WTC11 (cell line): Measurements from ENCODE around the gene INTS11. TPM values are rescaled to one million over a fixed set of nuclear protein-coding genes. Genes with fewer than 3 reads are reported as not detected.

Experiments used
- ATAC-seq: fragments of 200-7000 bp; cut with Tn5 transposase; 2 replicates; pipeline ENCODE4 v1.10.0; 2021; ENCODE audit warnings: mild to moderate bottlenecking, moderate library complexity
- CTCF ChIA-PET: fragments of 300-600 bp; sonication (Branson Sonifier 250); formaldehyde crosslinking; loops from one replicate; lab custom pipeline; 2021; ENCODE audit warnings: antibody characterized with exemption; lab: Charles Lee
- POLR2A ChIA-PET: fragments of 350-600 bp; sonication (Branson Sonifier 250); formaldehyde crosslinking; loops from one replicate; lab custom pipeline; 2021; ENCODE audit warnings: antibody characterized with exemption; lab: Charles Lee
- DNase-seq: peaks from one replicate; pipeline ENCODE4 v3.0.0; 2021; ENCODE audit warnings: low spot score
- H3K27ac Mint-ChIP-seq: 2 replicates; pipeline ENCODE4 v1.8.0; 2021; ENCODE audit warnings: mixed read lengths
- H3K27me3 Mint-ChIP-seq: 2 replicates; pipeline ENCODE4 v1.8.0; 2021; ENCODE audit warnings: low read depth, mild to moderate bottlenecking, moderate library complexity, mixed read lengths
- H3K36me3 Mint-ChIP-seq: 2 replicates; pipeline ENCODE4 v1.8.0; 2021; ENCODE audit warnings: mixed read lengths
- H3K4me1 Mint-ChIP-seq: 2 replicates; pipeline ENCODE4 v1.8.0; 2022; ENCODE audit warnings: mixed read lengths
- H3K4me3 Mint-ChIP-seq: 2 replicates; pipeline ENCODE4 v1.8.0; 2021; ENCODE audit warnings: mild to moderate bottlenecking, moderate library complexity, mixed read lengths
- H3K9me3 Mint-ChIP-seq: 2 replicates; pipeline ENCODE4 v1.8.0; 2021; ENCODE audit warnings: mixed read lengths
- EMX1 ChIP-seq: fragments of 250-450 bp; sonication (Bioruptor Pico); IDR thresholded peaks from 2 replicates; pipeline ENCODE4 v1.8.0; 2021; ENCODE audit warnings: mild to moderate bottlenecking
- FOXP1 ChIP-seq: sonication (generic); formaldehyde crosslinking; IDR thresholded peaks from 2 replicates; pipeline ENCODE4 v1.8.0; 2022; ENCODE audit warnings: missing genetic modification reagents, mild to moderate bottlenecking, moderate library complexity, borderline replicate concordance
- NR3C1 ChIP-seq: sonication (generic); formaldehyde crosslinking; conservative IDR thresholded peaks from 2 replicates; pipeline ENCODE4 v1.8.1; 2023; ENCODE audit warnings: low read depth, mild to moderate bottlenecking, missing genetic modification reagents
- SMAD3 ChIP-seq: sonication (generic); formaldehyde crosslinking; IDR thresholded peaks from 2 replicates; pipeline ENCODE4 v1.8.0; 2022; ENCODE audit warnings: missing genetic modification reagents, mild to moderate bottlenecking, borderline replicate concordance
- TCF7 ChIP-seq: sonication (generic); formaldehyde crosslinking; IDR thresholded peaks from 2 replicates; pipeline ENCODE4 v1.8.0; 2022; ENCODE audit warnings: mild to moderate bottlenecking, low read depth, missing genetic modification reagents, moderate library complexity
- TP53 ChIP-seq: sonication (generic); formaldehyde crosslinking; IDR thresholded peaks from 2 replicates; pipeline ENCODE4 v1.8.1; 2023; ENCODE audit warnings: mild to moderate bottlenecking, missing genetic modification reagents
- ZNF121 ChIP-seq: sonication (generic); formaldehyde crosslinking; IDR thresholded peaks from 2 replicates; pipeline ENCODE4 v1.8.0; 2023; ENCODE audit warnings: missing genetic modification reagents
- ZNF263 ChIP-seq: sonication (generic); formaldehyde crosslinking; IDR thresholded peaks from 2 replicates; pipeline ENCODE4 v1.8.1; 2022; ENCODE audit warnings: low read depth, mild to moderate bottlenecking, moderate library complexity, missing genetic modification reagents
- ZNF317 ChIP-seq: sonication (generic); formaldehyde crosslinking; IDR thresholded peaks from 2 replicates; pipeline ENCODE4 v1.8.1; 2023; ENCODE audit warnings: low read depth, mild to moderate bottlenecking, moderate library complexity, missing genetic modification reagents, borderline replicate concordance
- total RNA-seq: library from RNA; stranded (reverse); gene quantifications from 3 replicates; pipeline ENCODE4 v1.2.3, GENCODE V29; 2021
- TF ChIP-seq, protein P1 (sequence below): sonication (generic); formaldehyde crosslinking; IDR thresholded peaks from 2 replicates; pipeline ENCODE4 v1.8.0; 2022; ENCODE audit warnings: mild to moderate bottlenecking, missing genetic modification reagents
- TF ChIP-seq, protein P2 (sequence below): sonication (generic); formaldehyde crosslinking; IDR thresholded peaks from 2 replicates; pipeline ENCODE4 v1.8.0; 2022; ENCODE audit warnings: mild to moderate bottlenecking, missing genetic modification reagents
- TF ChIP-seq, protein P3 (sequence below): fragments of 250-450 bp; sonication (Bioruptor Pico); conservative IDR thresholded peaks from 2 replicates; pipeline ENCODE4 v1.9.0; 2021; ENCODE audit warnings: mild to moderate bottlenecking
- TF ChIP-seq, protein P4 (sequence below): sonication (generic); formaldehyde crosslinking; IDR thresholded peaks from 2 replicates; pipeline ENCODE4 v1.8.0; 2023; ENCODE audit warnings: missing genetic modification reagents, mild to moderate bottlenecking, borderline replicate concordance
- TF ChIP-seq, protein P5 (sequence below): fragments of 200-600 bp; IDR thresholded peaks from 2 replicates; pipeline ENCODE4 v1.8.0; 2022; ENCODE audit warnings: antibody characterized with exemption
- TF ChIP-seq, protein P6 (sequence below): sonication (generic); formaldehyde crosslinking; IDR thresholded peaks from 2 replicates; pipeline ENCODE4 v1.8.0; 2023; ENCODE audit warnings: mild to moderate bottlenecking, missing genetic modification reagents
- TF ChIP-seq, protein P7 (sequence below): fragments of 250-450 bp; sonication (Bioruptor Pico); IDR thresholded peaks from 2 replicates; pipeline ENCODE4 v1.9.0; 2021; ENCODE audit warnings: moderate library complexity, mild to moderate bottlenecking, inconsistent platforms, borderline replicate concordance
- TF ChIP-seq, protein P8 (sequence below): sonication (generic); formaldehyde crosslinking; IDR thresholded peaks from 2 replicates; pipeline ENCODE4 v1.8.1; 2022; ENCODE audit warnings: mild to moderate bottlenecking, moderate library complexity, missing genetic modification reagents

INTS11 gene
- total RNA-seq, 1 experiment from 2014 or later: 170 TPM

DNA sequence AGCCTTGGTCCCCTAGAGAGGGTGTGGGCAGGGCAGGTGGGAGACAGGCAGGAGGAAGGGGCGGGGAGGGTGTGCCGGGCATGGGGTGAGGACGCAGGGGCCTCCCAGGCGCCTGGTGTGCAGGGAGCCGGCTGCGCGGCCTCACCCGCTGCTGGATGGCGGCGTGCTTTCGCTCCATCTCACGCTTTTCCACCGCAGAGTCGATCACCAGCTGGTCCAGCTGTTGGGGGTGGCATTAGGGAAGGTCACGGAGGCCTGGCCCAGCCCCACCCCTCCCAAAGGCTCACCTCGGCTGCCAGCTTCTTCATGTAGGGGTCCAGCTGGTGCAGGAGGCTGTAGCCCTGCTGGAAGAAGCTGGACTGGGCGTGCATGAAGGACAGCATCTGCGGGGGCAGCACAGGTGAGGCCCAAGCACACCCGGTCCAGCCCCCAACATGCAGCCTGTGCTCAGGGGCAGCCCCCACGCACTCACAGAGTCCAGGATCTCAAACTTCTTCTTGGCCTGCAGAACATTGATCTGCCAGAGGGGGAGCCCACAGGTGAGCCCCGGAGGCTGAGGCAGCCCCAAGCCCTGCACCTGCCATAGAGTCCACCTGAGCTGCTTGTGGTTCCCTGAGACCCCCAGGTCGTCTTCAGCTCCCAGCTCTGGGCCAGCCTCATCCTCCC is 24.6 kb downstream of the INTS11 start:
- ChIA-PET POLR2A (interaction anchor here (0.6 kb wide), 1 partner anchor 62 kb away, joined by 4 read pairs; no protein-coding TSS in a partner anchor), CTCF (interaction anchor here (0.7 to 7.6 kb wide), 14 partner anchors 8 to 303 kb away, joined by 3 to 81 read pairs (median 4); partner anchors contain the start of gene UBE2J2)
- H3K4me3 Mint-ChIP-seq: no peak overlapping the region
- H3K27me3 Mint-ChIP-seq: no peaks in the 10 kb centered on the region
- ATAC-seq (peak; percentile 59), DNase-seq (peak; percentile 66)
- no peaks in the 10 kb centered on the region for H3K9me3 Mint-ChIP-seq
- H3K27ac Mint-ChIP-seq: no peak overlapping the region
- H3K4me1 Mint-ChIP-seq: peaks cover 3% of the 10 kb centered on the region; the same call in 1 of the 2 replicates
- TF ChIP-seq, protein P1, sequence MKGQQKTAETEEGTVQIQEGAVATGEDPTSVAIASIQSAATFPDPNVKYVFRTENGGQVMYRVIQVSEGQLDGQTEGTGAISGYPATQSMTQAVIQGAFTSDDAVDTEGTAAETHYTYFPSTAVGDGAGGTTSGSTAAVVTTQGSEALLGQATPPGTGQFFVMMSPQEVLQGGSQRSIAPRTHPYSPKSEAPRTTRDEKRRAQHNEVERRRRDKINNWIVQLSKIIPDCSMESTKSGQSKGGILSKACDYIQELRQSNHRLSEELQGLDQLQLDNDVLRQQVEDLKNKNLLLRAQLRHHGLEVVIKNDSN (CRISPR knock-in tag): no peak
- TF ChIP-seq ZNF263: no peak
- no peak for TF ChIP-seq ZNF317
- TF ChIP-seq, protein P2, sequence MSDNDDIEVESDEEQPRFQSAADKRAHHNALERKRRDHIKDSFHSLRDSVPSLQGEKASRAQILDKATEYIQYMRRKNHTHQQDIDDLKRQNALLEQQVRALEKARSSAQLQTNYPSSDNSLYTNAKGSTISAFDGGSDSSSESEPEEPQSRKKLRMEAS: no peak
- TF ChIP-seq EMX1: no peak
- TF ChIP-seq NR3C1 (CRISPR knock-in tag): no peak
- TF ChIP-seq, protein P3, sequence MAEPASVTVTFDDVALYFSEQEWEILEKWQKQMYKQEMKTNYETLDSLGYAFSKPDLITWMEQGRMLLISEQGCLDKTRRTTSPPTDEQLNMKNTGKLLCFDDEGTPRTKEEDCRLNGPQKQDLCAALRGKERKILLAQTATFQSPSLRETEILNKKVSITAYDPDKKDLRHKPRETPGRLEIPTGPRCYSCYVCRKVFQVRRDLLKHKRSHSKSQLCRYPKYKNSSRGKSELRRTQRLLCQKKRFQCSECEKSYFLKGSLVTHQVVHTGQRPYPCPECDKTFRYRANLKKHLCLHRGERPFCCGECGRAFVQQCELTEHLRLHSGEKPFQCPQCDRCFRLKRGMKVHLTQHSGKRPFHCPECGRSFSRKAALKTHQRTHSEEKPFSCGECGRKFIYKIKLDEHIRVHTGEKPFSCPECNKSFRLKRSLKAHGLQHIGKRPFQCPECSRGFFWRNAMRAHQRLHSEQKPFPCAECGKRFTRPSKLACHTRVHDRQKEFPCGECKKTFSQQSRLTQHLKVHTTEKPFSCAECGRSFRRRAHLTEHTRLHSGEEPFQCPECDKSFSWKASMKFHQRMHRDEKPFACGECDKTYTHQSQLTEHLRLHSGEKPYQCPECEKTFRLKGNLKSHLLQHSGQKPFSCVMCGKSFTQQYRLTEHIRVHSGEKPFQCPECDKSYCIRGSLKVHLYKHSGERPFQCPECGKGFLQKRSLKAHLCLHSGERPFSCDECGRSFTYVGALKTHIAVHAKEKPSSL (CRISPR knock-in tag): no peak
- TF ChIP-seq TP53 (CRISPR knock-in tag): no peak
- TF ChIP-seq FOXP1 (CRISPR knock-in tag): no peak
- TF ChIP-seq, protein P4, sequence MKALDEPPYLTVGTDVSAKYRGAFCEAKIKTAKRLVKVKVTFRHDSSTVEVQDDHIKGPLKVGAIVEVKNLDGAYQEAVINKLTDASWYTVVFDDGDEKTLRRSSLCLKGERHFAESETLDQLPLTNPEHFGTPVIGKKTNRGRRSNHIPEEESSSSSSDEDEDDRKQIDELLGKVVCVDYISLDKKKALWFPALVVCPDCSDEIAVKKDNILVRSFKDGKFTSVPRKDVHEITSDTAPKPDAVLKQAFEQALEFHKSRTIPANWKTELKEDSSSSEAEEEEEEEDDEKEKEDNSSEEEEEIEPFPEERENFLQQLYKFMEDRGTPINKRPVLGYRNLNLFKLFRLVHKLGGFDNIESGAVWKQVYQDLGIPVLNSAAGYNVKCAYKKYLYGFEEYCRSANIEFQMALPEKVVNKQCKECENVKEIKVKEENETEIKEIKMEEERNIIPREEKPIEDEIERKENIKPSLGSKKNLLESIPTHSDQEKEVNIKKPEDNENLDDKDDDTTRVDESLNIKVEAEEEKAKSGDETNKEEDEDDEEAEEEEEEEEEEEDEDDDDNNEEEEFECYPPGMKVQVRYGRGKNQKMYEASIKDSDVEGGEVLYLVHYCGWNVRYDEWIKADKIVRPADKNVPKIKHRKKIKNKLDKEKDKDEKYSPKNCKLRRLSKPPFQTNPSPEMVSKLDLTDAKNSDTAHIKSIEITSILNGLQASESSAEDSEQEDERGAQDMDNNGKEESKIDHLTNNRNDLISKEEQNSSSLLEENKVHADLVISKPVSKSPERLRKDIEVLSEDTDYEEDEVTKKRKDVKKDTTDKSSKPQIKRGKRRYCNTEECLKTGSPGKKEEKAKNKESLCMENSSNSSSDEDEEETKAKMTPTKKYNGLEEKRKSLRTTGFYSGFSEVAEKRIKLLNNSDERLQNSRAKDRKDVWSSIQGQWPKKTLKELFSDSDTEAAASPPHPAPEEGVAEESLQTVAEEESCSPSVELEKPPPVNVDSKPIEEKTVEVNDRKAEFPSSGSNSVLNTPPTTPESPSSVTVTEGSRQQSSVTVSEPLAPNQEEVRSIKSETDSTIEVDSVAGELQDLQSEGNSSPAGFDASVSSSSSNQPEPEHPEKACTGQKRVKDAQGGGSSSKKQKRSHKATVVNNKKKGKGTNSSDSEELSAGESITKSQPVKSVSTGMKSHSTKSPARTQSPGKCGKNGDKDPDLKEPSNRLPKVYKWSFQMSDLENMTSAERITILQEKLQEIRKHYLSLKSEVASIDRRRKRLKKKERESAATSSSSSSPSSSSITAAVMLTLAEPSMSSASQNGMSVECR (CRISPR knock-in tag): no peak
- TF ChIP-seq SMAD3 (CRISPR knock-in tag): no peak
- TF ChIP-seq, protein P5, sequence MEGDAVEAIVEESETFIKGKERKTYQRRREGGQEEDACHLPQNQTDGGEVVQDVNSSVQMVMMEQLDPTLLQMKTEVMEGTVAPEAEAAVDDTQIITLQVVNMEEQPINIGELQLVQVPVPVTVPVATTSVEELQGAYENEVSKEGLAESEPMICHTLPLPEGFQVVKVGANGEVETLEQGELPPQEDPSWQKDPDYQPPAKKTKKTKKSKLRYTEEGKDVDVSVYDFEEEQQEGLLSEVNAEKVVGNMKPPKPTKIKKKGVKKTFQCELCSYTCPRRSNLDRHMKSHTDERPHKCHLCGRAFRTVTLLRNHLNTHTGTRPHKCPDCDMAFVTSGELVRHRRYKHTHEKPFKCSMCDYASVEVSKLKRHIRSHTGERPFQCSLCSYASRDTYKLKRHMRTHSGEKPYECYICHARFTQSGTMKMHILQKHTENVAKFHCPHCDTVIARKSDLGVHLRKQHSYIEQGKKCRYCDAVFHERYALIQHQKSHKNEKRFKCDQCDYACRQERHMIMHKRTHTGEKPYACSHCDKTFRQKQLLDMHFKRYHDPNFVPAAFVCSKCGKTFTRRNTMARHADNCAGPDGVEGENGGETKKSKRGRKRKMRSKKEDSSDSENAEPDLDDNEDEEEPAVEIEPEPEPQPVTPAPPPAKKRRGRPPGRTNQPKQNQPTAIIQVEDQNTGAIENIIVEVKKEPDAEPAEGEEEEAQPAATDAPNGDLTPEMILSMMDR: no peak
- TF ChIP-seq, protein P6, sequence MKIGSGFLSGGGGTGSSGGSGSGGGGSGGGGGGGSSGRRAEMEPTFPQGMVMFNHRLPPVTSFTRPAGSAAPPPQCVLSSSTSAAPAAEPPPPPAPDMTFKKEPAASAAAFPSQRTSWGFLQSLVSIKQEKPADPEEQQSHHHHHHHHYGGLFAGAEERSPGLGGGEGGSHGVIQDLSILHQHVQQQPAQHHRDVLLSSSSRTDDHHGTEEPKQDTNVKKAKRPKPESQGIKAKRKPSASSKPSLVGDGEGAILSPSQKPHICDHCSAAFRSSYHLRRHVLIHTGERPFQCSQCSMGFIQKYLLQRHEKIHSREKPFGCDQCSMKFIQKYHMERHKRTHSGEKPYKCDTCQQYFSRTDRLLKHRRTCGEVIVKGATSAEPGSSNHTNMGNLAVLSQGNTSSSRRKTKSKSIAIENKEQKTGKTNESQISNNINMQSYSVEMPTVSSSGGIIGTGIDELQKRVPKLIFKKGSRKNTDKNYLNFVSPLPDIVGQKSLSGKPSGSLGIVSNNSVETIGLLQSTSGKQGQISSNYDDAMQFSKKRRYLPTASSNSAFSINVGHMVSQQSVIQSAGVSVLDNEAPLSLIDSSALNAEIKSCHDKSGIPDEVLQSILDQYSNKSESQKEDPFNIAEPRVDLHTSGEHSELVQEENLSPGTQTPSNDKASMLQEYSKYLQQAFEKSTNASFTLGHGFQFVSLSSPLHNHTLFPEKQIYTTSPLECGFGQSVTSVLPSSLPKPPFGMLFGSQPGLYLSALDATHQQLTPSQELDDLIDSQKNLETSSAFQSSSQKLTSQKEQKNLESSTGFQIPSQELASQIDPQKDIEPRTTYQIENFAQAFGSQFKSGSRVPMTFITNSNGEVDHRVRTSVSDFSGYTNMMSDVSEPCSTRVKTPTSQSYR (CRISPR knock-in tag): no peak
- TF ChIP-seq, protein P7, sequence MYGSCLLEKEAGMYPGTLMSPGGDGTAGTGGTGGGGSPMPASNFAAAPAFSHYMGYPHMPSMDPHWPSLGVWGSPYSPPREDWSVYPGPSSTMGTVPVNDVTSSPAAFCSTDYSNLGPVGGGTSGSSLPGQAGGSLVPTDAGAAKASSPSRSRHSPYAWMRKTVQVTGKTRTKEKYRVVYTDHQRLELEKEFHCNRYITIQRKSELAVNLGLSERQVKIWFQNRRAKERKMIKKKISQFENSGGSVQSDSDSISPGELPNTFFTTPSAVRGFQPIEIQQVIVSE: no peak
- no peak for TF ChIP-seq TCF7 (CRISPR knock-in tag)
- TF ChIP-seq, protein P8, sequence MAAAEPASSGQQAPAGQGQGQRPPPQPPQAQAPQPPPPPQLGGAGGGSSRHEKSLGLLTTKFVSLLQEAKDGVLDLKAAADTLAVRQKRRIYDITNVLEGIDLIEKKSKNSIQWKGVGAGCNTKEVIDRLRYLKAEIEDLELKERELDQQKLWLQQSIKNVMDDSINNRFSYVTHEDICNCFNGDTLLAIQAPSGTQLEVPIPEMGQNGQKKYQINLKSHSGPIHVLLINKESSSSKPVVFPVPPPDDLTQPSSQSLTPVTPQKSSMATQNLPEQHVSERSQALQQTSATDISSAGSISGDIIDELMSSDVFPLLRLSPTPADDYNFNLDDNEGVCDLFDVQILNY: no peak
- TF ChIP-seq ZNF121 (CRISPR knock-in tag): no peak
- no peaks in the 10 kb centered on the region for H3K36me3 Mint-ChIP-seq
